GM18507 (cell line): ENCODE measurements around the gene DLGAP1.
"Not testable (repeated sequence)": the region's sequence is repeated elsewhere in the genome, so short reads cannot be mapped to it uniquely, and the experiment has no call there.

Experiments used
- DNase-seq: peaks from one replicate; pipeline ENCODE4 v3.0.0; 2011; ENCODE audit warnings: low read depth; ENCODE audit not compliant: insufficient read length; ENCODE audit errors: extremely low spot score
- FAIRE-seq: peaks from 2 replicates; lab custom pipeline; 2011; peaks lifted over from hg19 to GRCh38; lab: Jason Lieb, UNC

DLGAP1 gene

GRCh38 chr18:3703732-3704176 lies 751.4 kb downstream of the DLGAP1 start:
- peak; percentile 8 for DNase-seq
- no peak for FAIRE-seq

GRCh38 chr18:3699707-3700567 lies 755.2 kb downstream of the DLGAP1 start:
- not testable (repeated sequence) for DNase-seq, FAIRE-seq

GRCh38 chr18:3694030-3694778 lies 760.9 kb downstream of the DLGAP1 start:
- FAIRE-seq: not testable (repeated sequence)

GRCh38 chr18:3693410-3693809 lies 761.7 kb downstream of the DLGAP1 start:
- DNase-seq (no peak), FAIRE-seq (no peak)

More at GRCh38 chr18:3694030-3694778, 760.9 kb downstream of the DLGAP1 start:
- DNase-seq: not testable (repeated sequence)

GRCh38 chr18:3692691-3693090 lies 762.4 kb downstream of the DLGAP1 start:
- FAIRE-seq (no peak), DNase-seq (no peak)

GRCh38 chr18:3692113-3692621 lies 762.9 kb downstream of the DLGAP1 start:
- DNase-seq: no peak
- no peak for FAIRE-seq

- DNase-seq (no peak), FAIRE-seq (no peak)
Measured at GRCh38 chr18:3691705-3692104, 763.4 kb downstream of the DLGAP1 start.

GRCh38 chr18:3690764-3691066 lies 764.4 kb downstream of the DLGAP1 start:
- FAIRE-seq (no peak), DNase-seq (no peak)

GRCh38 chr18:3689986-3690763 lies 764.9 kb downstream of the DLGAP1 start:
- FAIRE-seq (no peak), DNase-seq (no peak)

- FAIRE-seq (no peak), DNase-seq (no peak)
Measured at GRCh38 chr18:3689091-3689490, 766.0 kb downstream of the DLGAP1 start.

- no peak for FAIRE-seq
- DNase-seq: no peak
Measured at GRCh38 chr18:3688690-3689089, 766.4 kb downstream of the DLGAP1 start.

- no peak for FAIRE-seq
- DNase-seq: no peak
Measured at GRCh38 chr18:3683483-3683882, 771.6 kb downstream of the DLGAP1 start.

- no peak for DNase-seq
- no peak for FAIRE-seq
Measured at GRCh38 chr18:3682061-3682460, 773.0 kb downstream of the DLGAP1 start.

- DNase-seq (no peak), FAIRE-seq (no peak)
Measured at GRCh38 chr18:3679241-3679640, 775.9 kb downstream of the DLGAP1 start.

- FAIRE-seq (no peak), DNase-seq (no peak)
Measured at GRCh38 chr18:3675994-3676393, 779.1 kb downstream of the DLGAP1 start.

GRCh38 chr18:3675446-3675845 lies 779.7 kb downstream of the DLGAP1 start:
- FAIRE-seq (no peak), DNase-seq (no peak)

- DNase-seq (no peak), FAIRE-seq (no peak)
Measured at GRCh38 chr18:3671176-3671575, 783.9 kb downstream of the DLGAP1 start.

GRCh38 chr18:3669376-3669775 lies 785.7 kb downstream of the DLGAP1 start:
- FAIRE-seq (no peak), DNase-seq (no peak)

GRCh38 chr18:3667255-3668137 lies 787.6 kb downstream of the DLGAP1 start:
- DNase-seq (no peak), FAIRE-seq (no peak)
